GM21381 (cell line): ENCODE data around the gene SLX1A.
"Not testable (repeated sequence)": the region's sequence is repeated elsewhere in the genome, so short reads cannot be mapped to it uniquely, and the experiment has no call there.

Source experiments
- ATAC-seq: cut with Tn5 transposase; IDR thresholded peaks from one replicate; pipeline ENCODE4 v1.9.1; 2021; ENCODE audit warnings: mild to moderate bottlenecking, moderate library complexity; ENCODE audit not compliant: unreplicated experiment

Gene SLX1A

DNA sequence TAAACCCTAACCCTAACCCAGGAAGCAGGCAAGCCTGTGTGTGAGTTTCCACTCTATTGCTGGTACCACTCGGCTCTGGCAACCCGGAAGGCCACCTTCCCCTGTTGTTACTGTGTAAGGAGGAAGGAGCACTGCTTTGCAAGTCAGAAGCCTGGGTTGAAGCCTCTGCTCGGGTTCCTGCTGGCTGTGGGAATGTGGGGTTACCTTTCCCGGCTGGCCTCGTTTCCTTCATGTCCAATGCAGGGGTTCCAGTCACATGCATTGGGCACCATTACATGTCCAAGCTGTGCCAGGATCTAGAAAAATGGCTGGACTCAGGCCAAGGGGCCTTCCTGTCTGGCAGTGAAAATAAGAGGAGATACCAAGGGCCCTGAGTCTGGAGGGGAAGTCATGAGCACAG, 23.4 kb downstream of the SLX1A start:
- ATAC-seq = not testable (repeated sequence)
